B cell (primary cell): ENCODE results near the gene STIMATE. TPM values are rescaled to one million over a fixed set of nuclear protein-coding genes. Genes with fewer than 3 reads are reported as not detected.

Source experiments
- ATAC-seq: fragments of 200-7000 bp; cut with Tn5 transposase; one replicate; pipeline ENCODE4 v1.10.0; 2021; ENCODE audit warnings: low read depth, mild to moderate bottlenecking, moderate number of reproducible peaks, moderate library complexity
- CTCF ChIA-PET: fragments of 350-600 bp; sonication (Branson Sonifier 250); formaldehyde crosslinking; loops from one replicate; lab custom pipeline; 2021; ENCODE audit warnings: antibody characterized with exemption, inconsistent platforms; lab: Charles Lee
- POLR2A ChIA-PET: fragments of 350-600 bp; sonication (Branson Sonifier 250); formaldehyde crosslinking; loops from one replicate; lab custom pipeline; 2021; ENCODE audit warnings: antibody characterized with exemption; lab: Charles Lee
- DNase-seq: peaks from one replicate; pipeline ENCODE4 v3.0.0; 2013
- H2AFZ ChIP-seq: 2 replicates; pipeline ENCODE4 v1.6.1; 2012; ENCODE audit warnings: mild to moderate bottlenecking, low read depth, low read length; ENCODE audit not compliant: insufficient read depth, poor library complexity, severe bottlenecking
- H3K27ac ChIP-seq, 2 donors: 1 replicate in 1 of 2; 2 replicates in 1 of 2; pipeline ENCODE4 v1.5.1; 2012 to 2013; ENCODE audit warnings: low read length in 2 of 2, mild to moderate bottlenecking in 2 of 2, moderate library complexity in 1 of 2
- H3K27me3 ChIP-seq, 4 experiments: fragments of 200-600 bp in 1 of 4; sonication (generic) in 1 of 4; replicated peaks in 1 of 4; 1 replicate in 2 of 4; 2 replicates in 2 of 4; pipeline versions ENCODE4 v1.6.1 to v1.7.0; 2013 to 2016; ENCODE audit warnings: low read length in 3 of 4, mild to moderate bottlenecking in 2 of 4, mixed read lengths in 1 of 4, moderate library complexity in 1 of 4; ENCODE audit not compliant: insufficient read depth in 4 of 4, control insufficient read depth in 3 of 4; ENCODE audit errors: control extremely low read depth in 1 of 4
- H3K36me3 ChIP-seq, 2 experiments: replicated peaks in 1 of 2; 1 replicate in 1 of 2; 2 replicates in 1 of 2; pipeline versions ENCODE4 v1.6.1 to v1.7.1; 2013; ENCODE audit warnings: low read length in 1 of 2; ENCODE audit not compliant: insufficient read depth in 2 of 2, control insufficient read depth in 1 of 2; ENCODE audit errors: control extremely low read depth in 1 of 2, extremely low read depth in 1 of 2
- H3K4me1 ChIP-seq, 2 donors: fragments of 200-600 bp in 1 of 2; sonication (generic) in 1 of 2; 1 replicate in 1 of 2; 2 replicates in 1 of 2; pipeline versions ENCODE4 v1.5.1 to v1.6.1; 2013 to 2017; ENCODE audit warnings: low read length in 2 of 2; ENCODE audit not compliant: control insufficient read depth in 2 of 2, insufficient read depth in 2 of 2
- H3K4me2 ChIP-seq: replicated peaks from 2 replicates; pipeline ENCODE3; 2012; ENCODE audit warnings: mild to moderate bottlenecking, low read depth, low read length; ENCODE audit not compliant: poor library complexity, severe bottlenecking
- H3K4me3 ChIP-seq, 5 experiments: fragments of 200-600 bp in 1 of 5; sonication (generic) in 1 of 5; 1 replicate in 3 of 5; 2 replicates in 2 of 5; pipeline versions ENCODE4 v1.5.1 to v1.7.0; 2011 to 2016; ENCODE audit warnings: low read length in 4 of 5, mild to moderate bottlenecking in 4 of 5, low read depth in 2 of 5, control low read depth in 1 of 5, moderate library complexity in 1 of 5; ENCODE audit not compliant: insufficient read depth in 1 of 5; ENCODE audit errors: control extremely low read depth in 1 of 5, extremely low read depth in 1 of 5
- H3K79me2 ChIP-seq: fragments of 200-600 bp; sonication (generic); one replicate; pipeline ENCODE4 v1.6.0; 2016; ENCODE audit warnings: low read length; ENCODE audit not compliant: control insufficient read depth, insufficient read depth
- H3K9ac ChIP-seq: fragments of 200-600 bp; sonication (generic); 2 replicates; pipeline ENCODE4 v1.6.1; 2017; ENCODE audit warnings: mild to moderate bottlenecking, low read length, moderate library complexity
- H3K9me3 ChIP-seq, 3 donors: one replicate each; pipeline versions ENCODE4 v1.6.1 to v1.7.1; 2013; ENCODE audit warnings: low read length in 2 of 3; ENCODE audit not compliant: control insufficient read depth in 2 of 3, insufficient read depth in 1 of 3; ENCODE audit errors: control extremely low read depth in 1 of 3
- H4K20me1 ChIP-seq: 2 replicates; pipeline ENCODE4 v1.6.0; 2012; ENCODE audit warnings: mild to moderate bottlenecking, low read length; ENCODE audit not compliant: insufficient read depth, control insufficient read depth, poor library complexity, severe bottlenecking
- H3K27ac Mint-ChIP-seq: one replicate; pipeline ENCODE4 v1.8.0; 2021; ENCODE audit warnings: mixed read lengths
- H3K27me3 Mint-ChIP-seq: one replicate; pipeline ENCODE4 v1.8.0; 2021; ENCODE audit warnings: mixed read lengths
- H3K4me1 Mint-ChIP-seq: one replicate; pipeline ENCODE4 v1.8.0; 2021; ENCODE audit warnings: mixed read lengths
- H3K4me3 Mint-ChIP-seq: one replicate; pipeline ENCODE4 v1.8.0; 2021; ENCODE audit warnings: mixed read lengths
- H3K9me3 Mint-ChIP-seq: one replicate; pipeline ENCODE4 v1.8.0; 2022; ENCODE audit warnings: mixed read lengths; ENCODE audit not compliant: insufficient read depth
- CTCF ChIP-seq: fragments of 200-600 bp; IDR thresholded peaks from one replicate; pipeline ENCODE4 v1.8.0; 2022; ENCODE audit warnings: antibody characterized with exemption, mild to moderate bottlenecking
- EZH2 ChIP-seq: IDR thresholded peaks from 2 replicates; pipeline ENCODE4 v1.6.1; 2012; ENCODE audit warnings: borderline replicate concordance, low read depth, mild to moderate bottlenecking, moderate library complexity, low read length; ENCODE audit not compliant: insufficient read depth, poor library complexity, severe bottlenecking
- WGBS: methylation state at CpG from one replicate; pipeline ENCODE4 v1.1.5; 2013; ENCODE audit warnings: missing lambda C conversion rate; ENCODE audit not compliant: insufficient coverage; 5-methylcytosine and 5-hydroxymethylcytosine counted together
- intact Hi-C: fragments of 100-400 bp; cut with micrococcal nuclease; formaldehyde crosslinking; loops from one replicate; pipeline ENCODE4 v1.10.0; 2022
- polyA plus RNA-seq: library from polyadenylated mRNA; depleted of rRNA; stranded (reverse); fragments of >200 nt; gene quantifications from 2 replicates; pipeline ENCODE4 v1.2.3, GENCODE V29; 2012
- total RNA-seq, 2 donors: library from RNA; stranded (reverse); fragments of 120-200 nt in 1 of 2; gene quantifications; 1 replicate in 1 of 2; 2 replicates in 1 of 2; pipeline versions ENCODE4 v1.2.3 to v1.2.4, GENCODE V29; 2013 to 2022

STIMATE gene
- total and polyA plus RNA-seq, 2 donors (not counting 1 experiment from before 2014, with no cell fraction given): 24.6 to 38.4 TPM

GRCh38 chr3:52877085-52877484, 20.3 kb downstream of the STIMATE start:
- H3K9me3 Mint-ChIP-seq: no peaks in the 10 kb centered on the region
- Histone ChIP-seq H3K4me3 (no peak overlapping the region), H3K36me3 (peaks cover 0 to 6% of the 10 kb centered on the region in 2 experiments), H3K27ac (no peak overlapping the region), H3K4me1 (peaks cover 0 to 3% of the 10 kb centered on the region in 2 donors), H2AFZ (no peak overlapping the region), H4K20me1 (peaks cover 27% of the 10 kb centered on the region), H3K9me3 (no peaks in the 10 kb centered on the region), H3K79me2 (peaks cover 49% of the 10 kb centered on the region), H3K27me3 (no peaks in the 10 kb centered on the region), H3K9ac (no peak overlapping the region), H3K4me2 (no peak overlapping the region)
- no peak overlapping the region for H3K27ac Mint-ChIP-seq
- no CpG with 5 or more reads among the region's 3 CpGs for WGBS
- H3K27me3 Mint-ChIP-seq: no peaks in the 10 kb centered on the region
- POLR2A ChIA-PET: no interaction called here
- CTCF ChIA-PET: no interaction called here
- TF ChIP-seq EZH2: no peak
- TF ChIP-seq CTCF: no peak
- no peak overlapping the region for H3K4me3 Mint-ChIP-seq
- ATAC-seq (no peak), DNase-seq (no peak)
- intact Hi-C loops: no loop called here
- H3K4me1 Mint-ChIP-seq: peaks cover 17% of the 10 kb centered on the region

GRCh38 chr3:52874864-52875587, 22.3 kb downstream of the STIMATE start:
- ATAC-seq: no peak
- peaks cover 55% of the 10 kb centered on the region for H3K79me2 ChIP-seq
- POLR2A ChIA-PET: no interaction called here

More at GRCh38 chr3:52874864-52875587, 22.3 kb downstream of the STIMATE start:
- no peak for DNase-seq
- H3K27me3 ChIP-seq: no peaks in the 10 kb centered on the region
- H3K9me3 ChIP-seq: no peaks in the 10 kb centered on the region
- no peak overlapping the region for H2AFZ ChIP-seq
- H3K9ac ChIP-seq: no peak overlapping the region
- no peak for TF ChIP-seq CTCF
- TF ChIP-seq EZH2: no peak
- 58% methylated on average over 2 of the region's 9 CpGs for WGBS
- no peaks in the 10 kb centered on the region for H3K9me3 Mint-ChIP-seq
- no peaks in the 10 kb centered on the region for H3K27me3 Mint-ChIP-seq
- no peak overlapping the region for H3K4me3 ChIP-seq
- H3K27ac ChIP-seq: no peak overlapping the region
- peaks cover 0 to 6% of the 10 kb centered on the region in 2 experiments for H3K36me3 ChIP-seq
- intact Hi-C loops: no loop called here
- no peak overlapping the region for H3K4me2 ChIP-seq
- H3K4me1 ChIP-seq: peaks cover 0 to 3% of the 10 kb centered on the region in 2 donors
- peaks cover 17% of the 10 kb centered on the region for H3K4me1 Mint-ChIP-seq
- CTCF ChIA-PET: no interaction called here
- peaks cover 21% of the 10 kb centered on the region for H4K20me1 ChIP-seq
- no peak overlapping the region for H3K27ac Mint-ChIP-seq
- H3K4me3 Mint-ChIP-seq: no peak overlapping the region
